Measurements from ENCODE around the gene SELENON. TPM values are rescaled to one million over a fixed set of nuclear protein-coding genes. Genes with fewer than 3 reads are reported as not detected.
A peak's percentile ranks its signal among the peaks of the same experiment; 100 is the strongest.

SELENON gene
- total RNA-seq, 1 donor from 2014 or later, result 126 TPM

DNA sequence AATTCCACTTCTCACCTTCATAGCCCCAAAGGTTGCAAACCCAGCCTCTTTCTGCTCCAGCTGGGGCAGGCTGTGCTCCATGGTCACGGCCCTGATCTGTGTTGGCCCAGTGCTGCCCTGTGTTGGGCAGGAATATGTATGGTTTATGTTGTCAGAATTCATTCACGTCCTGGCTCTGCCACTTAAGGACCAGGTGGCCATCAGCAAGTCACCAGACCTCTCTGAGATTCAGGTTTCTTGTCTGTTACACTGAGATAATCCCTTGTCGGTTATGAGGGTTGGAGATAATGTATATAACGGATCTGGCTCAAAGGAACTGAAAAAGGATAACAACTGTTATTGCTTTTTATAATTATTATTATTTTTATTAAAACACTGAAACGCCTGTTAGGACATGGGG, 39.1 kb upstream of the SELENON start:
- no peak for DNase-seq (ENCODE audit: extremely low spot score, unreplicated experiment)
- H3K9me3 Mint-ChIP-seq (ENCODE audit: unreplicated experiment), result no peaks in the 10 kb centered on the region
- H3K27ac Mint-ChIP-seq (ENCODE audit: unreplicated experiment), result no peak overlapping the region
- H3K36me3 Mint-ChIP-seq (ENCODE audit: unreplicated experiment), result peaks cover 16% of the 10 kb centered on the region
- H3K27me3 Mint-ChIP-seq (ENCODE audit: unreplicated experiment), result peaks cover 7% of the 10 kb centered on the region
- H3K4me1 Mint-ChIP-seq (ENCODE audit: unreplicated experiment), result peaks cover 12% of the 10 kb centered on the region
- H3K4me3 Mint-ChIP-seq (ENCODE audit: unreplicated experiment), result no peak overlapping the region
- no peak for TF ChIP-seq CTCF (IDR thresholded peaks at IDR 0.05)

DNA sequence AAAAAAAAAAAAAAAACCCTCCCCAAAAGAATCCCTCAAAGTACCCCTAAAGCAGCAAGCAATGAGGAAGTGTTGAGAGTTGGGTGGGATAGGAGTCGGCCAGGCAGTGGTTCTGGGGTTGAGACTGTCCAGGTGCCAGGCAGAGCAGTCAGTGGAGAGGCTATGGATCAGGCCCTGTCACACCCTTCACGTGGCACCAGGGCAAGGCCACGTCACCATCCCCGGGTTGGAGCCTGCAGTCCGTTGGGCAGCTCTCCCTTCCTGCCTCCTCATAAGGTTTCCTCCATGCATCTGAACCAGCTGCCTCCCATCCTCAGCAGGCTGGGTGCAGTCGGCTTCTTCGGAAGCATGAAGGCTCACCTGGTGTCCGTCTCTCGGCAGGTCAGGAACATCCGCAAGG, 36.5 kb upstream of the SELENON start:
- no peaks in the 10 kb centered on the region for H3K9me3 Mint-ChIP-seq (ENCODE audit: unreplicated experiment)
- H3K27me3 Mint-ChIP-seq (ENCODE audit: unreplicated experiment), result no peaks in the 10 kb centered on the region
- DNase-seq (ENCODE audit: extremely low spot score, unreplicated experiment), result no peak
- H3K36me3 Mint-ChIP-seq (ENCODE audit: unreplicated experiment), result peaks cover 14% of the 10 kb centered on the region
- TF ChIP-seq CTCF (IDR thresholded peaks at IDR 0.05), result no peak
- H3K27ac Mint-ChIP-seq (ENCODE audit: unreplicated experiment), result no peak overlapping the region
- H3K4me3 Mint-ChIP-seq (ENCODE audit: unreplicated experiment), result no peak overlapping the region
- peaks cover 12% of the 10 kb centered on the region for H3K4me1 Mint-ChIP-seq (ENCODE audit: unreplicated experiment)

- Mint-ChIP-seq H3K27ac (ENCODE audit: unreplicated experiment) (peak overlapping the region; percentile 38), H3K27me3 (ENCODE audit: unreplicated experiment) (no peaks in the 10 kb centered on the region), H3K4me1 (ENCODE audit: unreplicated experiment) (peaks cover 12% of the 10 kb centered on the region), H3K36me3 (ENCODE audit: unreplicated experiment) (peaks cover 10% of the 10 kb centered on the region), H3K9me3 (ENCODE audit: unreplicated experiment) (no peaks in the 10 kb centered on the region), H3K4me3 (ENCODE audit: unreplicated experiment) (no peak overlapping the region)
- TF ChIP-seq CTCF (IDR thresholded peaks at IDR 0.05), result no peak
- no peak for DNase-seq (ENCODE audit: extremely low spot score, unreplicated experiment)
Observed at GRCh38 chr1:25765136-25765922, 34.7 kb upstream of the SELENON start.

- peak overlapping the region; percentile 38 for H3K27ac Mint-ChIP-seq (ENCODE audit: unreplicated experiment)
Observed at GRCh38 chr1:25765923-25766589, 33.9 kb upstream of the SELENON start.

More at GRCh38 chr1:25765923-25766589, 33.9 kb upstream of the SELENON start:
- Mint-ChIP-seq H3K36me3 (ENCODE audit: unreplicated experiment) (peaks cover 12% of the 10 kb centered on the region), H3K27me3 (ENCODE audit: unreplicated experiment) (no peaks in the 10 kb centered on the region), H3K4me3 (ENCODE audit: unreplicated experiment) (no peak overlapping the region), H3K9me3 (ENCODE audit: unreplicated experiment) (no peaks in the 10 kb centered on the region), H3K4me1 (ENCODE audit: unreplicated experiment) (peaks cover 13% of the 10 kb centered on the region)
- no peak for TF ChIP-seq CTCF (IDR thresholded peaks at IDR 0.05)
- DNase-seq (ENCODE audit: extremely low spot score, unreplicated experiment), result no peak

Measured in osteocyte (in vitro differentiated cells).